SK-N-MC (cell line): Measurements from ENCODE around the gene JMJD6.
"Not testable (repeated sequence)": the region's sequence is repeated elsewhere in the genome, so short reads cannot be mapped to it uniquely, and the experiment has no call there.

ENCODE experiments used
- DNase-seq: peaks from one replicate; pipeline ENCODE4 v3.0.0-alpha.2; 2011; ENCODE audit warnings: low read depth, low spot score
- H3K27ac ChIP-seq: fragments of 200-600 bp; sonication (generic); 2 replicates; pipeline ENCODE4 v1.5.1; 2016; ENCODE audit warnings: mixed run types
- H3K36me3 ChIP-seq: fragments of 200-600 bp; sonication (generic); 2 replicates; pipeline ENCODE4 v1.6.1; 2017; ENCODE audit warnings: antibody characterized with exemption, low read length, mixed read lengths; ENCODE audit not compliant: insufficient read depth
- H3K4me3 ChIP-seq: fragments of 200-600 bp; sonication (generic); 2 replicates; pipeline ENCODE4 v1.5.1; 2016
- H3K9ac ChIP-seq: fragments of 200-600 bp; sonication (generic); 2 replicates; pipeline ENCODE4 v1.8.0; 2017; ENCODE audit warnings: mixed run types, mixed read lengths; ENCODE audit not compliant: insufficient read length
- H3K9me3 ChIP-seq: fragments of 200-600 bp; sonication (generic); 2 replicates; pipeline ENCODE4 v1.6.1; 2017; ENCODE audit warnings: low read depth, mild to moderate bottlenecking, antibody characterized with exemption, low read length, moderate library complexity, mixed read lengths
- EZH2 ChIP-seq: fragments of 200-600 bp; sonication (generic); IDR thresholded peaks from one replicate; pipeline ENCODE4 v1.6.1; 2017; ENCODE audit warnings: antibody characterized with exemption
- FOXP2 ChIP-seq: optimal IDR thresholded peaks from 2 replicates; pipeline ENCODE3; 2011; ENCODE audit warnings: mild to moderate bottlenecking, moderate library complexity; ENCODE audit not compliant: insufficient read depth; ENCODE audit errors: extremely low read length, control extremely low read depth
- POLR2AphosphoS5 ChIP-seq: IDR thresholded peaks from 2 replicates; pipeline ENCODE4 v1.6.1; 2012; ENCODE audit warnings: mild to moderate bottlenecking, low read depth, low read length, borderline replicate concordance

Gene JMJD6

DNA sequence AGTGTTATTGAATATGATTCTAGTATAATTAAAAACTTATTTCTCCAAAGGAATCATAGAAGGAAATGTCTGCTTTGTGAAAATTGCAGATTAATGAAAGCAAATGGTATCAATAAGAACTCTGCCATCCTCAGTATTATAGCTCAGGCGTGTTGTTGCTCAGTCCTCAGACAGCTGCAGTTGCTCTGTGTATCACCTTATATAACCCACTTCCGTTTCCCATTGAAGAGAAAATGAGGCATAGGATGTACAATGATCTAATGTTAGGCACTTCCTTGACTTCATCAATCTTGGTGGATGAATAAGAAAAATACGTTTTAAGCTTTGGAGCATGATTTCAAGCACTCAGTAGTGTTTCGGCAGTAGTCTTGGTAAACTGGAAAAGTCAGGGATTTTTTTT, 25.6 kb upstream of the JMJD6 start:
- no peak for TF ChIP-seq FOXP2
- no peak for TF ChIP-seq EZH2
- TF ChIP-seq POLR2AphosphoS5, result no peak
- no peak for DNase-seq
- no peak overlapping the region for H3K27ac ChIP-seq
- no peak overlapping the region for H3K9ac ChIP-seq
- H3K9me3 ChIP-seq, result no peaks in the 10 kb centered on the region
- peaks cover 9% of the 10 kb centered on the region; the same call in 1 of the 2 replicates for H3K36me3 ChIP-seq
- H3K4me3 ChIP-seq, result no peak overlapping the region

GRCh38 chr17:76751416-76751993, 25.1 kb upstream of the JMJD6 start:
- H3K27ac ChIP-seq, result no peak overlapping the region
- peaks cover 7% of the 10 kb centered on the region for H3K36me3 ChIP-seq
- TF ChIP-seq POLR2AphosphoS5 (no peak), EZH2 (no peak), FOXP2 (no peak)
- H3K9me3 ChIP-seq, result no peaks in the 10 kb centered on the region
- DNase-seq, result no peak
- H3K4me3 ChIP-seq, result no peak overlapping the region
- H3K9ac ChIP-seq, result no peak overlapping the region

- Histone ChIP-seq H3K9ac (no peak overlapping the region), H3K27ac (no peak overlapping the region), H3K36me3 (peaks cover 29% of the 10 kb centered on the region), H3K9me3 (no peaks in the 10 kb centered on the region), H3K4me3 (no peak overlapping the region)
- DNase-seq, result no peak
- TF ChIP-seq EZH2 (no peak), FOXP2 (no peak), POLR2AphosphoS5 (no peak)
These were observed 22.3 kb upstream of the JMJD6 start for GRCh38 chr17:76748657-76749056.

DNA sequence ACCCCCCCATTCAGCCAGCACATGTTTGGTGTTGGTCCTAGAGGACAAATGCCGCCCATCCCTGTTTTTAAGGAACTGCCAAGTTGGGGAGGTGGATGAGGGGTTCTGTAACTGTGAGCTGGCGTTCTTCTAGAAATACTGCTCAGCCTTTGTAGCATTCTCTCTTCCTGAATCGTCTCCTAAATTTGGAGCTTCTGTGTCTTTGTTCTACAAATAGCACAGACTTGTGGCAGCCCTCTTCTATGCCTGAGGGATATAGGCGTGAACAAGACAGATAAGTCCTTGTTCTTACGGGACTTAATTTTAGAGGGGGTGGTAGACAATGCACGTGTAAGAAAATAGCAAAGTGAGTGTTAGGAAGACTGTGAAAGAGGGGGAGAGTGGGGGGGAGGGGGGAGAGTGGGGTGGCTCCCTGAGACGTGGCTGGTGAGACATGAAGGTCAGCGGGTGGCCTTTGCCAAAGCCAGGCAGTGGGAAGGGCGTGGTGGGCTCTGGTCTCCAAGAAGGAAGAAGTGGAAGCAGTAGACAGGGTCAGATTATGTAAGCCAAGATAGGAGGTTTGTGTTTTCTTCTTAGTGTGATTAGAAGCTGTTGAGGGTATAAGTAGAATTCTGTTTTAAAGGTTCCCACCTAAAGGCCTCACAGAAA, 21.4 kb upstream of the JMJD6 start:
- H3K9ac ChIP-seq, result no peak overlapping the region
- H3K36me3 ChIP-seq, result peaks cover 35% of the 10 kb centered on the region

GRCh38 chr17:76745785-76746184, 19.4 kb upstream of the JMJD6 start:
- H3K9me3 ChIP-seq, H3K27ac ChIP-seq, DNase-seq, H3K4me3 ChIP-seq, H3K9ac ChIP-seq: not testable (repeated sequence)
- H3K36me3 ChIP-seq, result peaks cover 48% of the 10 kb centered on the region

More for the DNA sequence above, 21.4 kb upstream of the JMJD6 start:
- TF ChIP-seq FOXP2 (no peak), EZH2 (no peak), POLR2AphosphoS5 (no peak)
- Histone ChIP-seq H3K27ac (no peak overlapping the region), H3K4me3 (no peak overlapping the region), H3K9me3 (no peaks in the 10 kb centered on the region)
- no peak for DNase-seq

GRCh38 chr17:76744747-76745146, 18.3 kb upstream of the JMJD6 start:
- Histone ChIP-seq H3K27ac (no peak overlapping the region), H3K9me3 (no peaks in the 10 kb centered on the region), H3K9ac (no peak overlapping the region), H3K4me3 (no peak overlapping the region), H3K36me3 (peaks cover 48% of the 10 kb centered on the region)
- no peak for TF ChIP-seq POLR2AphosphoS5
- TF ChIP-seq EZH2, result no peak
- DNase-seq, result no peak

DNA sequence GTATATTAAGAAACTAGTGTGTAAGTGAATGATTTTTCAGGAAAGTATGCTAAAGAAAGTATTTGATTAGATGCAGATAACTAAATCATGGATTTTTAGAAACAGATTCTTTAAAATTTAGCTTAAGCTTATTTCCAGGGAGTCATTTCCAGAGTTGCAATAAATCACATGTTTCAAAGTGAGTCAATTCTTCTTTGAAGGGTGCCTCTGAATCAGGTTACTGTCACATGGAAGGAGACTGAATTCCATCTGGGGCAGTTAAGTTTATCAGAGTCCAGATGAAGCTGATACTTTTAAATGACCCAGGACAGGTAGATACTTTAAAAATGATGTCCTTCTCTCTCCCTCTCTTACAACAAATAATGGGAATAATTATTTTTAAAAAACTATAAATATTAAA, 16.6 kb upstream of the JMJD6 start:
- Histone ChIP-seq H3K27ac (no peak overlapping the region), H3K9ac (no peak overlapping the region), H3K4me3 (no peak overlapping the region), H3K36me3 (peaks cover 48% of the 10 kb centered on the region), H3K9me3 (no peaks in the 10 kb centered on the region)
- DNase-seq, result no peak
- TF ChIP-seq FOXP2 (no peak), POLR2AphosphoS5 (no peak), EZH2 (no peak)

- TF ChIP-seq FOXP2 (no peak), POLR2AphosphoS5 (no peak), EZH2 (no peak)
- Histone ChIP-seq H3K27ac (peak overlapping the region; percentile 80), H3K9ac (peak overlapping the region; percentile 12), H3K9me3 (no peaks in the 10 kb centered on the region), H3K4me3 (peak overlapping the region; percentile 59), H3K36me3 (peaks cover 46% of the 10 kb centered on the region)
- no peak for DNase-seq
These were observed 14.1 kb upstream of the JMJD6 start for GRCh38 chr17:76740329-76741118.

GRCh38 chr17:76739568-76740115, 13.2 kb upstream of the JMJD6 start:
- peak overlapping the region; percentile 83 for H3K9ac ChIP-seq
- H3K4me3 ChIP-seq, result peak overlapping the region; percentile 92
- DNase-seq, H3K9me3 ChIP-seq: not testable (repeated sequence)
- peaks cover 46% of the 10 kb centered on the region for H3K36me3 ChIP-seq
- H3K27ac ChIP-seq, result peak overlapping the region; percentile 80; the same call in 1 of the 2 replicates
